ENCODE results near the gene DMD. TPM values are rescaled to one million over a fixed set of nuclear protein-coding genes. Genes with fewer than 3 reads are reported as not detected.

The DMD gene
- polyA plus RNA-seq, 3 donors = 0.23 TPM; not detected in 2

DNA sequence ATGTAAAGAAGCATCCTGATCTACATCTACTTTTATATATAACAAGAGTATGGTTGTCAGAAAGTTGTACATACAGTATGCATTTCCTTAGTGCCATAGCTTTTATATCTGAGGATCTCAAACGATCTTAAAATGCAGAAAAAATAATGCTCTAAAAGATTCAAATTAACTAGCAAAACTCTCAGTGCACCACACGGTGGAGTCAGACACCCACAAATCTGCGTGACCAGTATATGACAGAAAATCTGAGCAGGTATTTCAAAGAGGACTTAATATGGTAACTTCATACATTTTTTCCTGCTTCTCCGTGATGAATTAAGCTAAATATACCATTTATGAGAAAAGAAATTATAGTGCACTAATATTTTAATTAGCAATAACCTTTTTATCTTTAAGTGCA, 803.0 kb downstream of the DMD start:
- no peak for DNase-seq

DNA sequence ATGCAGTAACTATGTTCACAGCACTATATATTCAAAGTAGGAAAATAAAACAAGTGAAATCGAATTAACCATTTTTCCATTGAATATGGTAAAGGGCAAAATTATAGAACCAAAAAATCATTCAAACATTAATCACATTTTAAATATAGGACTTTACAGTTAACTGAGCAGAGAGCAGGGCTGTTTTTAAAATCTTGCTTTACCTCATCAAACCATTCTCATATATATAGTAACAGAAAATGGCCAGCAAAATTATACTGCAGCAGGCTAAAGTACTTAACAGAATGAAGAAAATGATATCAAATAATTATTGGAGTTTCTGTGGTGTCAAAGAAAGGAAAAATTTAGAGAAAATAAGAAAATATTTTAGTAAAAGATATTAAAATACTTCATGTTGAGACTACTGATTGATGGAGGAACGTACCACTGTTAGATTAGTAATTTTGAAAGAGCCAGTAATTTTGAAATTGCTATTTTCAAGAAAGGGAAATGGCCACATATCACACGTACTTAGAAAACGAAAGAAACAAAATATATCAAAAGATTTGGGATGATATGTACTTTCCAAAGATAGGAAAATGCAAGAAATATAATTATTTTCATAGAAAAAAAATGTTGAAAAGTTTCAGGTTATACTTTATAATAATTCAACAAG, 813.7 kb downstream of the DMD start:
- Histone ChIP-seq H3K9ac (ENCODE audit: insufficient read depth, low read length, poor library complexity, severe bottlenecking) (no peak overlapping the region), H4K20me1 (ENCODE audit: insufficient read depth, low read length) (no peaks in the 10 kb centered on the region), H3K4me1 (ENCODE audit: control insufficient read depth in 1 of 2, insufficient read depth in 2 of 2, low read length in 2 of 2) (no peaks in the 10 kb centered on the region), H3K4me3 (replicated peaks in 1 of 3; ENCODE audit: low read depth in 2 of 3, low read length in 3 of 3) (no peak overlapping the region), H3K36me3 (replicated peaks in 1 of 2; ENCODE audit: control insufficient read depth in 1 of 2, insufficient read depth in 2 of 2, low read length in 2 of 2) (no peaks in the 10 kb centered on the region), H3K4me2 (replicated peaks; ENCODE audit: extremely low read depth, low read length, poor library complexity, severe bottlenecking) (no peak overlapping the region), H3K27me3 (ENCODE audit: control insufficient read depth in 2 of 2, insufficient read depth in 2 of 2, low read length in 2 of 2) (no peaks in the 10 kb centered on the region), H3K27ac (ENCODE audit: low read depth in 1 of 2, low read length in 2 of 2) (no peak overlapping the region), H3K9me3 (replicated peaks in 1 of 2; ENCODE audit: control insufficient read depth in 1 of 2, insufficient read depth in 1 of 2, low read length in 2 of 2) (no peaks in the 10 kb centered on the region), H2AFZ (ENCODE audit: insufficient read depth, low read depth, low read length, poor library complexity, severe bottlenecking) (no peak overlapping the region), H3K79me2 (ENCODE audit: insufficient read depth, low read length) (no peaks in the 10 kb centered on the region)
- Mint-ChIP-seq H3K4me1 (no peaks in the 10 kb centered on the region), H3K27me3 (ENCODE audit: low read depth in 3 of 3) (no peaks in the 10 kb centered on the region), H3K36me3 (no peaks in the 10 kb centered on the region), H3K27ac (no peak overlapping the region), H3K9me3 (no peaks in the 10 kb centered on the region), H3K4me3 (no peak overlapping the region)
- TF ChIP-seq, protein P1, sequence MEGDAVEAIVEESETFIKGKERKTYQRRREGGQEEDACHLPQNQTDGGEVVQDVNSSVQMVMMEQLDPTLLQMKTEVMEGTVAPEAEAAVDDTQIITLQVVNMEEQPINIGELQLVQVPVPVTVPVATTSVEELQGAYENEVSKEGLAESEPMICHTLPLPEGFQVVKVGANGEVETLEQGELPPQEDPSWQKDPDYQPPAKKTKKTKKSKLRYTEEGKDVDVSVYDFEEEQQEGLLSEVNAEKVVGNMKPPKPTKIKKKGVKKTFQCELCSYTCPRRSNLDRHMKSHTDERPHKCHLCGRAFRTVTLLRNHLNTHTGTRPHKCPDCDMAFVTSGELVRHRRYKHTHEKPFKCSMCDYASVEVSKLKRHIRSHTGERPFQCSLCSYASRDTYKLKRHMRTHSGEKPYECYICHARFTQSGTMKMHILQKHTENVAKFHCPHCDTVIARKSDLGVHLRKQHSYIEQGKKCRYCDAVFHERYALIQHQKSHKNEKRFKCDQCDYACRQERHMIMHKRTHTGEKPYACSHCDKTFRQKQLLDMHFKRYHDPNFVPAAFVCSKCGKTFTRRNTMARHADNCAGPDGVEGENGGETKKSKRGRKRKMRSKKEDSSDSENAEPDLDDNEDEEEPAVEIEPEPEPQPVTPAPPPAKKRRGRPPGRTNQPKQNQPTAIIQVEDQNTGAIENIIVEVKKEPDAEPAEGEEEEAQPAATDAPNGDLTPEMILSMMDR (IDR thresholded peaks at IDR 0.05) = no peak
- intact Hi-C loops (cut with micrococcal nuclease) = no loop called here
- no peak for DNase-seq
- WGBS (ENCODE audit: insufficient coverage) = no CpG with 5 or more reads among the region's 4 CpGs

More for the DNA sequence above, 803.0 kb downstream of the DMD start:
- H3K27ac Mint-ChIP-seq = no peak overlapping the region
- no peak overlapping the region for H3K4me2 ChIP-seq (replicated peaks; ENCODE audit: extremely low read depth, low read length, poor library complexity, severe bottlenecking)
- H3K4me3 ChIP-seq (replicated peaks in 1 of 3; ENCODE audit: low read depth in 2 of 3, low read length in 3 of 3) = no peak overlapping the region
- intact Hi-C loops (cut with micrococcal nuclease) = no loop called here
- no peak overlapping the region for H3K9ac ChIP-seq (ENCODE audit: insufficient read depth, low read length, poor library complexity, severe bottlenecking)
- H3K27ac ChIP-seq (ENCODE audit: low read depth in 1 of 2, low read length in 2 of 2) = no peak overlapping the region
- H3K4me1 Mint-ChIP-seq = no peaks in the 10 kb centered on the region
- WGBS (ENCODE audit: insufficient coverage) = no CpG with 5 or more reads among the region's 4 CpGs
- H3K27me3 Mint-ChIP-seq (ENCODE audit: low read depth in 3 of 3) = no peaks in the 10 kb centered on the region
- H3K4me1 ChIP-seq (ENCODE audit: control insufficient read depth in 1 of 2, insufficient read depth in 2 of 2, low read length in 2 of 2) = no peaks in the 10 kb centered on the region
- H3K9me3 ChIP-seq (replicated peaks in 1 of 2; ENCODE audit: control insufficient read depth in 1 of 2, insufficient read depth in 1 of 2, low read length in 2 of 2) = no peaks in the 10 kb centered on the region
- no peaks in the 10 kb centered on the region for H3K36me3 ChIP-seq (replicated peaks in 1 of 2; ENCODE audit: control insufficient read depth in 1 of 2, insufficient read depth in 2 of 2, low read length in 2 of 2)
- H4K20me1 ChIP-seq (ENCODE audit: insufficient read depth, low read length) = no peaks in the 10 kb centered on the region
- H3K4me3 Mint-ChIP-seq = no peak overlapping the region
- H3K79me2 ChIP-seq (ENCODE audit: insufficient read depth, low read length) = no peaks in the 10 kb centered on the region
- no peaks in the 10 kb centered on the region for H3K9me3 Mint-ChIP-seq
- H3K27me3 ChIP-seq (ENCODE audit: control insufficient read depth in 2 of 2, insufficient read depth in 2 of 2, low read length in 2 of 2) = no peaks in the 10 kb centered on the region
- no peak overlapping the region for H2AFZ ChIP-seq (ENCODE audit: insufficient read depth, low read depth, low read length, poor library complexity, severe bottlenecking)
- TF ChIP-seq, protein P1 (IDR thresholded peaks at IDR 0.05) = no peak
- no peaks in the 10 kb centered on the region for H3K36me3 Mint-ChIP-seq

Data from CD14-positive monocyte (primary cell).